Measurements from ENCODE around the gene AGBL2.

Gene AGBL2

GRCh38 chr11:47626234-47626633 is 88.9 kb downstream of the AGBL2 start:
- ATAC-seq, result no peak
- DNase-seq, result no peak

- DNase-seq, result no peak
- no peak for ATAC-seq
Observed at GRCh38 chr11:47620836-47621378, 94.3 kb downstream of the AGBL2 start.

- no peak for ATAC-seq
- DNase-seq, result no peak
Observed at GRCh38 chr11:47617417-47617809, 97.8 kb downstream of the AGBL2 start.

GRCh38 chr11:47616726-47617416 is 98.3 kb downstream of the AGBL2 start:
- DNase-seq (no peak), ATAC-seq (no peak)

- DNase-seq (no peak), ATAC-seq (no peak)
Observed at GRCh38 chr11:47615249-47615648, 99.9 kb downstream of the AGBL2 start.

- no peak for ATAC-seq
- no peak for DNase-seq
Observed at GRCh38 chr11:47611348-47611794, 103.8 kb downstream of the AGBL2 start.

GRCh38 chr11:47609675-47610074 is 105.5 kb downstream of the AGBL2 start:
- DNase-seq (no peak), ATAC-seq (no peak)
